Measurements from ENCODE around the gene SH3BP5. TPM values are rescaled to one million over a fixed set of nuclear protein-coding genes. Genes with fewer than 3 reads are reported as not detected.
A peak's percentile ranks its signal among the peaks of the same experiment; 100 is the strongest.

SH3BP5 gene
- total and polyA plus RNA-seq, 4 donors, result 50.3 to 76.6 (median 67.3) TPM

- DNase-seq, result no peak
- Histone ChIP-seq H3K9me3 (ENCODE audit: control insufficient read depth in 4 of 4, insufficient read depth in 3 of 4, low read length in 3 of 4) (no peaks in the 10 kb centered on the region), H3K4me1 (ENCODE audit: control insufficient read depth in 5 of 5, insufficient read depth in 5 of 5, low read length in 5 of 5) (peaks cover 0 to 31% (median 0%) of the 10 kb centered on the region in 5 donors), H3K27me3 (ENCODE audit: control insufficient read depth in 3 of 3, insufficient read depth in 3 of 3, low read length in 2 of 3) (no peaks in the 10 kb centered on the region), H3K36me3 (ENCODE audit: control insufficient read depth in 4 of 4, insufficient read depth in 4 of 4, low read length in 4 of 4) (peaks cover 0 to 5% (median 0%) of the 10 kb centered on the region in 4 donors), H3K4me3 (no peak overlapping the region), H3K9ac (ENCODE audit: insufficient read depth in 1 of 2, low read length in 2 of 2) (no peak overlapping the region), H3K27ac (ENCODE audit: low read depth in 1 of 2, low read length in 1 of 2) (peak overlapping the region in 1 of 2 donors; percentile 61)
- 68 to 74% methylated on average over 3 of the region's 3 CpGs for WGBS, 2 donors
- no peak for ATAC-seq (ENCODE audit: insufficient read depth, low FRiP score)
- no peak for TF ChIP-seq CTCF (IDR thresholded peaks at IDR 0.05; ENCODE audit: control extremely low read depth, extremely low read depth)
Observed at GRCh38 chr3:15290736-15291135, 41.6 kb downstream of the SH3BP5 start.

GRCh38 chr3:15289661-15290060, 42.7 kb downstream of the SH3BP5 start:
- H3K9me3 ChIP-seq (ENCODE audit: control insufficient read depth in 4 of 4, insufficient read depth in 3 of 4, low read length in 3 of 4), result no peaks in the 10 kb centered on the region
- no peak for TF ChIP-seq CTCF (IDR thresholded peaks at IDR 0.05; ENCODE audit: control extremely low read depth, extremely low read depth)
- no peak overlapping the region for H3K9ac ChIP-seq (ENCODE audit: insufficient read depth in 1 of 2, low read length in 2 of 2)
- H3K4me1 ChIP-seq (ENCODE audit: control insufficient read depth in 5 of 5, insufficient read depth in 5 of 5, low read length in 5 of 5), result peaks cover 0 to 29% (median 0%) of the 10 kb centered on the region in 5 donors
- no peak for DNase-seq
- 69 to 70% methylated on average over 1 of the region's 1 CpG for WGBS, 2 donors
- H3K27me3 ChIP-seq (ENCODE audit: control insufficient read depth in 3 of 3, insufficient read depth in 3 of 3, low read length in 2 of 3), result no peaks in the 10 kb centered on the region
- H3K27ac ChIP-seq (ENCODE audit: low read depth in 1 of 2, low read length in 1 of 2), result peak overlapping the region in 1 of 2 donors; percentile 39
- ATAC-seq (ENCODE audit: insufficient read depth, low FRiP score), result no peak
- H3K4me3 ChIP-seq, result no peak overlapping the region
- peaks cover 0 to 5% (median 0%) of the 10 kb centered on the region in 4 donors for H3K36me3 ChIP-seq (ENCODE audit: control insufficient read depth in 4 of 4, insufficient read depth in 4 of 4, low read length in 4 of 4)

DNA sequence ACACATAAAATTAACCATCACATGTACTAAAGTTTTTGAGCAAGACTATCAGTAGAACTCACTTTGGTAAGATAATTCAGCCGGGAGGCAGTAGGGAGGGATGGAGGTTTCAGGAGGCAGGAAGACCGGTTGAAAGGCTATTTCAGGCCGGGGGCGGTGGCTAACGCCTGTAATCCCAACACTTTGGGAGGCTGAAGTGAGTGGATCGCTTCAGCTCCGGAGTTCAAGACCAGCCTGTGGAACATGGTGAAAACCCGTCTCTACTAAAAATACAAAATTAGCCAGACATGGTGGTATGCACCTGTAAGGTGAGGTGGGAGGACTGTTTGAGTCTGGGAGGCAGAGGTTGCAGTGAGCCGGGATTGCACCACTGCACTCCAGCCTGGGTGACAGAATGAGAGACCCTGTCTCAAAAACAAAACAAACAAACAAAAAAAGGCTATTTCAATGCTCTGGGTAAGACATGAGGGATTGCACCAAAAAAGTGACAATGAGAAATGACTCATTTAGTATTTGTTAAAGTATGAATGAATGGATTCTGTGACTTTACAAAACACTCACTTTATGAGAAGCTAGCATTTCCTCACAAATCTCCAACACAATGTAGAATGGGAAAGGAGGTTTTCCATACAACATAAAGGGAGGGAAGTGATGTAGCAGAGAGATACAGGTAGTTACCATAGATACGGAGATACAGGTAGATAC, 43.9 kb downstream of the SH3BP5 start:
- Histone ChIP-seq H3K27ac (ENCODE audit: low read depth in 1 of 2, low read length in 1 of 2) (no peak overlapping the region), H3K4me3 (no peak overlapping the region), H3K36me3 (ENCODE audit: control insufficient read depth in 4 of 4, insufficient read depth in 4 of 4, low read length in 4 of 4) (peaks cover 0 to 5% (median 0%) of the 10 kb centered on the region in 4 donors), H3K9ac (ENCODE audit: insufficient read depth in 1 of 2, low read length in 2 of 2) (no peak overlapping the region), H3K4me1 (ENCODE audit: control insufficient read depth in 5 of 5, insufficient read depth in 5 of 5, low read length in 5 of 5) (peaks cover 0 to 32% (median 0%) of the 10 kb centered on the region in 5 donors), H3K9me3 (ENCODE audit: control insufficient read depth in 4 of 4, insufficient read depth in 3 of 4, low read length in 3 of 4) (no peaks in the 10 kb centered on the region), H3K27me3 (ENCODE audit: control insufficient read depth in 3 of 3, insufficient read depth in 3 of 3, low read length in 2 of 3) (no peaks in the 10 kb centered on the region)
- DNase-seq (no peak), ATAC-seq (ENCODE audit: insufficient read depth, low FRiP score) (no peak)
- TF ChIP-seq CTCF (IDR thresholded peaks at IDR 0.05; ENCODE audit: control extremely low read depth, extremely low read depth), result no peak
- 90 to 95% methylated on average over 10 of the region's 10 CpGs for WGBS, 2 donors
